ENCODE measurements around the gene ADCY9. TPM values are rescaled to one million over a fixed set of nuclear protein-coding genes. Genes with fewer than 3 reads are reported as not detected.

The ADCY9 gene
- polyA plus RNA-seq, 3 donors: 0.44 to 9.3 (median 0.67) TPM

- peaks cover 17% of the 10 kb centered on the region for H3K4me1 Mint-ChIP-seq
- Histone ChIP-seq H3K4me2 (replicated peaks; ENCODE audit: extremely low read depth, low read length, poor library complexity, severe bottlenecking) (no peak overlapping the region), H3K4me3 (replicated peaks in 1 of 3; ENCODE audit: low read depth in 2 of 3, low read length in 3 of 3) (no peak overlapping the region), H3K9ac (ENCODE audit: insufficient read depth, low read length, poor library complexity, severe bottlenecking) (no peak overlapping the region), H3K4me1 (ENCODE audit: control insufficient read depth in 1 of 2, insufficient read depth in 2 of 2, low read length in 2 of 2) (peaks cover 14 to 15% of the 10 kb centered on the region in 2 donors), H3K9me3 (replicated peaks in 1 of 2; ENCODE audit: control insufficient read depth in 1 of 2, insufficient read depth in 1 of 2, low read length in 2 of 2) (no peaks in the 10 kb centered on the region), H3K27me3 (ENCODE audit: control insufficient read depth in 2 of 2, insufficient read depth in 2 of 2, low read length in 2 of 2) (no peaks in the 10 kb centered on the region), H4K20me1 (ENCODE audit: insufficient read depth, low read length) (no peaks in the 10 kb centered on the region), H3K36me3 (replicated peaks in 1 of 2; ENCODE audit: control insufficient read depth in 1 of 2, insufficient read depth in 2 of 2, low read length in 2 of 2) (peaks cover 7 to 11% of the 10 kb centered on the region in 2 donors), H3K27ac (ENCODE audit: low read depth in 1 of 2, low read length in 2 of 2) (no peak overlapping the region), H3K79me2 (ENCODE audit: insufficient read depth, low read length) (no peaks in the 10 kb centered on the region), H2AFZ (ENCODE audit: insufficient read depth, low read depth, low read length, poor library complexity, severe bottlenecking) (no peak overlapping the region)
- H3K27me3 Mint-ChIP-seq (ENCODE audit: low read depth in 3 of 3): peaks cover 1 to 2% (median 1%) of the 10 kb centered on the region in 3 donors
- intact Hi-C loops (cut with micrococcal nuclease): loop anchor here in 1 of 2 donors (10.0 kb wide), 1 partner anchor 258 kb away; the partner anchor contains the start of gene SRL
- no peak for DNase-seq
- TF ChIP-seq CTCF (IDR thresholded peaks at IDR 0.05): no peak
- no peaks in the 10 kb centered on the region for H3K9me3 Mint-ChIP-seq
- H3K27ac Mint-ChIP-seq: peak overlapping the region in 1 of 7 donors; percentile 50
- H3K4me3 Mint-ChIP-seq: no peak overlapping the region
- 97% methylated on average over 10 of the region's 13 CpGs for WGBS (ENCODE audit: insufficient coverage)
- peaks cover 32 to 43% of the 10 kb centered on the region in 2 donors for H3K36me3 Mint-ChIP-seq
Observed at GRCh38 chr16:3987231-3987630, 129.0 kb downstream of the ADCY9 start.

DNA sequence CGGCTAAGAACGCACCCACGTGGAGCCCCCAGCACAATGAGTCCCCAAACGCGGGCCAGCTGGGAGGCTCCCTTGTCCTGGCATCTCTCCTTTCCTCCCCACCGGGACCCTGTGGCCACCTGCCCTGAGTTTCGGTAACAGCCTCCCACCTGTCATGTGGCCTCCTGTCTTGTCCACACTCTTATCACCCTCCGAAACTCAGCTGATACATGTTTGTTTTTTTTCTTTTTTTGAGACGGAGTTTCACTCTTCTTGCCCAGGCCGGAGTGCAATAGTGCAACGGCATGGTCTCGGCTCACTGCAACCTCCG is 130.1 kb downstream of the ADCY9 start:
- TF ChIP-seq CTCF (IDR thresholded peaks at IDR 0.05): no peak
- Mint-ChIP-seq H3K9me3 (no peaks in the 10 kb centered on the region), H3K27me3 (ENCODE audit: low read depth in 3 of 3) (peaks cover 1 to 2% (median 1%) of the 10 kb centered on the region in 3 donors), H3K4me1 (peaks cover 17% of the 10 kb centered on the region), H3K36me3 (peaks cover 28 to 45% of the 10 kb centered on the region in 2 donors), H3K4me3 (no peak overlapping the region), H3K27ac (peak overlapping the region in 1 of 7 donors; percentile 33)
- intact Hi-C loops (cut with micrococcal nuclease): loop anchor here in 1 of 2 donors (10.0 kb wide), 1 partner anchor 259 kb away; the partner anchor contains the start of gene SRL
- Histone ChIP-seq H3K9me3 (replicated peaks in 1 of 2; ENCODE audit: control insufficient read depth in 1 of 2, insufficient read depth in 1 of 2, low read length in 2 of 2) (no peaks in the 10 kb centered on the region), H3K9ac (ENCODE audit: insufficient read depth, low read length, poor library complexity, severe bottlenecking) (no peak overlapping the region), H2AFZ (ENCODE audit: insufficient read depth, low read depth, low read length, poor library complexity, severe bottlenecking) (no peak overlapping the region), H3K27me3 (ENCODE audit: control insufficient read depth in 2 of 2, insufficient read depth in 2 of 2, low read length in 2 of 2) (no peaks in the 10 kb centered on the region), H3K27ac (ENCODE audit: low read depth in 1 of 2, low read length in 2 of 2) (no peak overlapping the region), H4K20me1 (ENCODE audit: insufficient read depth, low read length) (no peaks in the 10 kb centered on the region), H3K4me1 (ENCODE audit: control insufficient read depth in 1 of 2, insufficient read depth in 2 of 2, low read length in 2 of 2) (peaks cover 14 to 15% of the 10 kb centered on the region in 2 donors), H3K79me2 (ENCODE audit: insufficient read depth, low read length) (no peaks in the 10 kb centered on the region), H3K4me3 (replicated peaks in 1 of 3; ENCODE audit: low read depth in 2 of 3, low read length in 3 of 3) (no peak overlapping the region), H3K36me3 (replicated peaks in 1 of 2; ENCODE audit: control insufficient read depth in 1 of 2, insufficient read depth in 2 of 2, low read length in 2 of 2) (peaks cover 13 to 17% of the 10 kb centered on the region in 2 donors), H3K4me2 (replicated peaks; ENCODE audit: extremely low read depth, low read length, poor library complexity, severe bottlenecking) (no peak overlapping the region)
- WGBS (ENCODE audit: insufficient coverage): 96% methylated on average over 11 of the region's 13 CpGs
- no peak for DNase-seq

All from CD14-positive monocyte (primary cell).